Panc1 (cell line): Measurements from ENCODE around the gene STK39. TPM values are rescaled to one million over a fixed set of nuclear protein-coding genes. Genes with fewer than 3 reads are reported as not detected.

Experiments
- ATAC-seq: fragments of 200-7000 bp; cut with Tn5 transposase; 2 replicates; pipeline ENCODE4 v1.9.1; 2020; ENCODE audit warnings: mild to moderate bottlenecking, moderate library complexity
- BruUV-seq: library from RNA; stranded (reverse); fragments of 400-500 nt; replicated peaks from 2 replicates; lab custom pipeline; 2021; lab: Mats Ljungman, UMichigan
- CTCF ChIA-PET: fragments of 300-600 bp; sonication (Branson Sonifier 250); formaldehyde crosslinking; loops from one replicate; lab custom pipeline; 2022; ENCODE audit warnings: antibody characterized with exemption; lab: Charles Lee
- POLR2A ChIA-PET: fragments of 300-600 bp; sonication (Branson Sonifier 250); formaldehyde crosslinking; loops from one replicate; lab custom pipeline; 2022; ENCODE audit warnings: antibody characterized with exemption; lab: Charles Lee
- DNase-seq: peaks from one replicate; pipeline ENCODE4 v3.0.0-alpha.2; 2010; ENCODE audit warnings: low read depth, low spot score
- H3K27ac ChIP-seq: 2 replicates; pipeline ENCODE4 v1.5.1; 2011; ENCODE audit warnings: mild to moderate bottlenecking, low read length, inconsistent platforms
- H3K27me3 ChIP-seq: fragments of 200-500 bp; sonication (Bioruptor generic); 2 replicates; pipeline ENCODE4 v1.6.0; 2014; ENCODE audit warnings: low read length, inconsistent platforms; ENCODE audit not compliant: control insufficient read depth, insufficient read depth
- H3K36me3 ChIP-seq: fragments of 200-500 bp; sonication (Bioruptor generic); 2 replicates; pipeline ENCODE4 v1.5.1; 2014; ENCODE audit warnings: inconsistent platforms, mild to moderate bottlenecking, low read length, moderate library complexity; ENCODE audit not compliant: control insufficient read depth, insufficient read depth
- H3K4me1 ChIP-seq: 2 replicates; pipeline ENCODE4 v1.5.1; 2011; ENCODE audit warnings: inconsistent platforms, mild to moderate bottlenecking, low read length, moderate library complexity; ENCODE audit not compliant: control insufficient read depth, insufficient read depth
- H3K4me3 ChIP-seq, 2 experiments: 2 replicates each; pipeline ENCODE4 v1.5.1; 2011 to 2012; ENCODE audit warnings: low read depth in 2 of 2, low read length in 2 of 2, mild to moderate bottlenecking in 2 of 2, inconsistent platforms in 1 of 2, moderate library complexity in 1 of 2
- H3K9me3 ChIP-seq: fragments of 200-500 bp; sonication (Bioruptor generic); 2 replicates; pipeline ENCODE4 v1.5.1; 2014; ENCODE audit warnings: low read depth, mild to moderate bottlenecking, inconsistent platforms, low read length, moderate library complexity; ENCODE audit not compliant: control insufficient read depth, insufficient read depth
- POLR2AphosphoS5 ChIP-seq: IDR thresholded peaks from 2 replicates; pipeline ENCODE4 v1.6.1; 2012; ENCODE audit warnings: mild to moderate bottlenecking, low read depth, low read length, moderate library complexity
- SIN3A ChIP-seq: IDR thresholded peaks from 2 replicates; pipeline ENCODE4 v1.6.1; 2012; ENCODE audit warnings: low read depth, mild to moderate bottlenecking, low read length, moderate library complexity, borderline replicate concordance; ENCODE audit not compliant: insufficient read depth
- TCF7L2 ChIP-seq: IDR thresholded peaks from 2 replicates; pipeline ENCODE4 v1.6.1; 2011; ENCODE audit warnings: mild to moderate bottlenecking, low read depth, low read length, inconsistent platforms
- in situ Hi-C: cut with HindIII; loops from 2 replicates; pipeline ENCODE4 v1.10.0; 2016; ENCODE audit warnings: low sequenced_read_pairs, low pct_unique_long_range_greater_than_20kb
- intact Hi-C: fragments of 100-400 bp; cut with micrococcal nuclease; formaldehyde crosslinking; loops from one replicate; pipeline ENCODE4 v1.10.0; 2022; ENCODE audit not compliant: unreplicated experiment
- total RNA-seq: library from RNA; stranded (reverse); gene quantifications from one replicate; pipeline ENCODE4 v1.2.1, GENCODE V29; 2021; ENCODE audit not compliant: unreplicated experiment
- TF ChIP-seq, protein P1 (sequence below), 2 experiments: IDR thresholded peaks; 2 replicates each; pipeline ENCODE4 v1.6.1; 2011 to 2012; ENCODE audit warnings: low read depth in 2 of 2, control low read depth in 1 of 2, low read length in 1 of 2, mild to moderate bottlenecking in 1 of 2, moderate library complexity in 1 of 2; ENCODE audit not compliant: insufficient read depth in 1 of 2
- TF ChIP-seq, protein P2 (sequence below): fragments of 450-650 bp; IDR thresholded peaks from 2 replicates; pipeline ENCODE4 v1.5.1; 2017; ENCODE audit warnings: mild to moderate bottlenecking

The STK39 gene
- total RNA-seq, 1 experiment from 2014 or later: 14.0 TPM

GRCh38 chr2:168076731-168077130 lies 170.7 kb downstream of the STK39 start:
- Histone ChIP-seq H3K27me3 (no peaks in the 10 kb centered on the region), H3K36me3 (no peaks in the 10 kb centered on the region), H3K4me3 (no peak overlapping the region), H3K27ac (no peak overlapping the region), H3K4me1 (no peaks in the 10 kb centered on the region), H3K9me3 (no peaks in the 10 kb centered on the region)
- in situ Hi-C loops (no loop called here), intact Hi-C loops (no loop called here)
- no peak for ATAC-seq
- TF ChIP-seq, protein P1, sequence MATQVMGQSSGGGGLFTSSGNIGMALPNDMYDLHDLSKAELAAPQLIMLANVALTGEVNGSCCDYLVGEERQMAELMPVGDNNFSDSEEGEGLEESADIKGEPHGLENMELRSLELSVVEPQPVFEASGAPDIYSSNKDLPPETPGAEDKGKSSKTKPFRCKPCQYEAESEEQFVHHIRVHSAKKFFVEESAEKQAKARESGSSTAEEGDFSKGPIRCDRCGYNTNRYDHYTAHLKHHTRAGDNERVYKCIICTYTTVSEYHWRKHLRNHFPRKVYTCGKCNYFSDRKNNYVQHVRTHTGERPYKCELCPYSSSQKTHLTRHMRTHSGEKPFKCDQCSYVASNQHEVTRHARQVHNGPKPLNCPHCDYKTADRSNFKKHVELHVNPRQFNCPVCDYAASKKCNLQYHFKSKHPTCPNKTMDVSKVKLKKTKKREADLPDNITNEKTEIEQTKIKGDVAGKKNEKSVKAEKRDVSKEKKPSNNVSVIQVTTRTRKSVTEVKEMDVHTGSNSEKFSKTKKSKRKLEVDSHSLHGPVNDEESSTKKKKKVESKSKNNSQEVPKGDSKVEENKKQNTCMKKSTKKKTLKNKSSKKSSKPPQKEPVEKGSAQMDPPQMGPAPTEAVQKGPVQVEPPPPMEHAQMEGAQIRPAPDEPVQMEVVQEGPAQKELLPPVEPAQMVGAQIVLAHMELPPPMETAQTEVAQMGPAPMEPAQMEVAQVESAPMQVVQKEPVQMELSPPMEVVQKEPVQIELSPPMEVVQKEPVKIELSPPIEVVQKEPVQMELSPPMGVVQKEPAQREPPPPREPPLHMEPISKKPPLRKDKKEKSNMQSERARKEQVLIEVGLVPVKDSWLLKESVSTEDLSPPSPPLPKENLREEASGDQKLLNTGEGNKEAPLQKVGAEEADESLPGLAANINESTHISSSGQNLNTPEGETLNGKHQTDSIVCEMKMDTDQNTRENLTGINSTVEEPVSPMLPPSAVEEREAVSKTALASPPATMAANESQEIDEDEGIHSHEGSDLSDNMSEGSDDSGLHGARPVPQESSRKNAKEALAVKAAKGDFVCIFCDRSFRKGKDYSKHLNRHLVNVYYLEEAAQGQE (IDR thresholded peaks at IDR 0.05; ENCODE audit: insufficient read depth in 1 of 2, low read depth in 2 of 2, low read length in 1 of 2): no peak
- TF ChIP-seq TCF7L2 (no peak), SIN3A (no peak), POLR2AphosphoS5 (no peak)
- TF ChIP-seq, protein P2, sequence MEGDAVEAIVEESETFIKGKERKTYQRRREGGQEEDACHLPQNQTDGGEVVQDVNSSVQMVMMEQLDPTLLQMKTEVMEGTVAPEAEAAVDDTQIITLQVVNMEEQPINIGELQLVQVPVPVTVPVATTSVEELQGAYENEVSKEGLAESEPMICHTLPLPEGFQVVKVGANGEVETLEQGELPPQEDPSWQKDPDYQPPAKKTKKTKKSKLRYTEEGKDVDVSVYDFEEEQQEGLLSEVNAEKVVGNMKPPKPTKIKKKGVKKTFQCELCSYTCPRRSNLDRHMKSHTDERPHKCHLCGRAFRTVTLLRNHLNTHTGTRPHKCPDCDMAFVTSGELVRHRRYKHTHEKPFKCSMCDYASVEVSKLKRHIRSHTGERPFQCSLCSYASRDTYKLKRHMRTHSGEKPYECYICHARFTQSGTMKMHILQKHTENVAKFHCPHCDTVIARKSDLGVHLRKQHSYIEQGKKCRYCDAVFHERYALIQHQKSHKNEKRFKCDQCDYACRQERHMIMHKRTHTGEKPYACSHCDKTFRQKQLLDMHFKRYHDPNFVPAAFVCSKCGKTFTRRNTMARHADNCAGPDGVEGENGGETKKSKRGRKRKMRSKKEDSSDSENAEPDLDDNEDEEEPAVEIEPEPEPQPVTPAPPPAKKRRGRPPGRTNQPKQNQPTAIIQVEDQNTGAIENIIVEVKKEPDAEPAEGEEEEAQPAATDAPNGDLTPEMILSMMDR: no peak
- POLR2A ChIA-PET: no interaction called here
- BruUV-seq: no TSS peak
- DNase-seq: no peak
- CTCF ChIA-PET: no interaction called here

GRCh38 chr2:168075446-168075845 lies 171.9 kb downstream of the STK39 start:
- H3K27ac ChIP-seq: no peak overlapping the region
- no peaks in the 10 kb centered on the region for H3K4me1 ChIP-seq
- ChIA-PET CTCF (no interaction called here), POLR2A (no interaction called here)
- no TSS peak for BruUV-seq
- H3K4me3 ChIP-seq: no peak overlapping the region
- ATAC-seq (no peak), DNase-seq (no peak)
- intact Hi-C loops (no loop called here), in situ Hi-C loops (no loop called here)
- H3K27me3 ChIP-seq: no peaks in the 10 kb centered on the region
- no peak for TF ChIP-seq POLR2AphosphoS5
- TF ChIP-seq, protein P2: no peak
- no peak for TF ChIP-seq SIN3A
- no peak for TF ChIP-seq TCF7L2
- TF ChIP-seq, protein P1 (IDR thresholded peaks at IDR 0.05; ENCODE audit: insufficient read depth in 1 of 2, low read depth in 2 of 2, low read length in 1 of 2): no peak
- no peaks in the 10 kb centered on the region for H3K9me3 ChIP-seq
- no peaks in the 10 kb centered on the region for H3K36me3 ChIP-seq
